H1 (cell line): ENCODE results near the gene EHD2. TPM values are rescaled to one million over a fixed set of nuclear protein-coding genes. Genes with fewer than 3 reads are reported as not detected.

Experiments
- ATF3 ChIP-seq: IDR thresholded peaks from 2 replicates; pipeline ENCODE4 v1.6.1; 2011; ENCODE audit warnings: low read depth, mild to moderate bottlenecking, low read length; ENCODE audit not compliant: insufficient read depth
- BACH1 ChIP-seq: IDR thresholded peaks from 2 replicates; pipeline ENCODE4 v1.6.1; 2012; ENCODE audit warnings: low read length, improper control_type of control experiment
- CTBP2 ChIP-seq: IDR thresholded peaks from 2 replicates; pipeline ENCODE4 v1.7.0; 2011; ENCODE audit warnings: borderline replicate concordance, mild to moderate bottlenecking, moderate library complexity, mixed read lengths, low read length; ENCODE audit not compliant: insufficient read depth, insufficient read length
- EZH2 ChIP-seq: fragments of 200-600 bp; sonication (generic); IDR thresholded peaks from 2 replicates; pipeline ENCODE4 v1.7.1; 2012; ENCODE audit warnings: low read depth, mild to moderate bottlenecking, moderate library complexity, low read length, inconsistent platforms; ENCODE audit not compliant: severe bottlenecking
- SP4 ChIP-seq: IDR thresholded peaks from 2 replicates; pipeline ENCODE4 v1.6.1; 2012; ENCODE audit warnings: low read length, inconsistent platforms
- SUZ12 ChIP-seq: fragments of 200-600 bp; sonication (generic); IDR thresholded peaks from 2 replicates; pipeline ENCODE4 v1.6.1; 2012; ENCODE audit warnings: mild to moderate bottlenecking, inconsistent platforms, low read length, moderate library complexity, mixed read lengths
- YY1 ChIP-seq: IDR thresholded peaks from 2 replicates; pipeline ENCODE4 v1.6.1; 2011; ENCODE audit warnings: low read depth, mild to moderate bottlenecking, low read length
- polyA plus RNA-seq, 7 experiments: library from polyadenylated mRNA; depleted of rRNA in 3 of 7; stranded (reverse) in 5 of 7; unstranded in 2 of 7; fragments of >200 nt in 5 of 7; fragments of 200-250 nt in 2 of 7; gene quantifications; 1 replicate in 5 of 7; 2 replicates in 1 of 7; 4 replicates in 1 of 7; pipeline versions ENCODE4 v1.2.1 to v1.2.3, GENCODE V29; 2011 to 2013; ENCODE audit warnings: missing spikeins in 2 of 7, mixed read lengths in 2 of 7
- total RNA-seq: library from RNA; stranded (reverse); fragmentation: NEBNext Ultra II Directional; extraction: Animal tissue kit (Norgen Biotek cat#: 25700); gene quantifications from 2 replicates; pipeline ENCODE4 v1.2.1, GENCODE V29; 2021
- TF ChIP-seq, protein P1 (sequence below): fragments of 300-600 bp; sonication (generic); IDR thresholded peaks from 2 replicates; pipeline ENCODE4 v1.7.1; 2012; ENCODE audit warnings: low read length, moderate library complexity, mild to moderate bottlenecking, inconsistent platforms; ENCODE audit not compliant: insufficient replicate concordance
- TF ChIP-seq, protein P2 (sequence below): IDR thresholded peaks from 2 replicates; pipeline ENCODE4 v1.6.1; 2012; ENCODE audit warnings: inconsistent platforms
- TF ChIP-seq, protein P3 (sequence below): IDR thresholded peaks from 2 replicates; pipeline ENCODE4 v1.6.1; 2012; ENCODE audit warnings: inconsistent platforms

EHD2 gene
- total and polyA plus RNA-seq, 2 of the 8 experiments (the other 6 are each of a cell fraction or from before 2014, with no cell fraction given), result 4.5 to 14.3 TPM

- TF ChIP-seq, protein P1, sequence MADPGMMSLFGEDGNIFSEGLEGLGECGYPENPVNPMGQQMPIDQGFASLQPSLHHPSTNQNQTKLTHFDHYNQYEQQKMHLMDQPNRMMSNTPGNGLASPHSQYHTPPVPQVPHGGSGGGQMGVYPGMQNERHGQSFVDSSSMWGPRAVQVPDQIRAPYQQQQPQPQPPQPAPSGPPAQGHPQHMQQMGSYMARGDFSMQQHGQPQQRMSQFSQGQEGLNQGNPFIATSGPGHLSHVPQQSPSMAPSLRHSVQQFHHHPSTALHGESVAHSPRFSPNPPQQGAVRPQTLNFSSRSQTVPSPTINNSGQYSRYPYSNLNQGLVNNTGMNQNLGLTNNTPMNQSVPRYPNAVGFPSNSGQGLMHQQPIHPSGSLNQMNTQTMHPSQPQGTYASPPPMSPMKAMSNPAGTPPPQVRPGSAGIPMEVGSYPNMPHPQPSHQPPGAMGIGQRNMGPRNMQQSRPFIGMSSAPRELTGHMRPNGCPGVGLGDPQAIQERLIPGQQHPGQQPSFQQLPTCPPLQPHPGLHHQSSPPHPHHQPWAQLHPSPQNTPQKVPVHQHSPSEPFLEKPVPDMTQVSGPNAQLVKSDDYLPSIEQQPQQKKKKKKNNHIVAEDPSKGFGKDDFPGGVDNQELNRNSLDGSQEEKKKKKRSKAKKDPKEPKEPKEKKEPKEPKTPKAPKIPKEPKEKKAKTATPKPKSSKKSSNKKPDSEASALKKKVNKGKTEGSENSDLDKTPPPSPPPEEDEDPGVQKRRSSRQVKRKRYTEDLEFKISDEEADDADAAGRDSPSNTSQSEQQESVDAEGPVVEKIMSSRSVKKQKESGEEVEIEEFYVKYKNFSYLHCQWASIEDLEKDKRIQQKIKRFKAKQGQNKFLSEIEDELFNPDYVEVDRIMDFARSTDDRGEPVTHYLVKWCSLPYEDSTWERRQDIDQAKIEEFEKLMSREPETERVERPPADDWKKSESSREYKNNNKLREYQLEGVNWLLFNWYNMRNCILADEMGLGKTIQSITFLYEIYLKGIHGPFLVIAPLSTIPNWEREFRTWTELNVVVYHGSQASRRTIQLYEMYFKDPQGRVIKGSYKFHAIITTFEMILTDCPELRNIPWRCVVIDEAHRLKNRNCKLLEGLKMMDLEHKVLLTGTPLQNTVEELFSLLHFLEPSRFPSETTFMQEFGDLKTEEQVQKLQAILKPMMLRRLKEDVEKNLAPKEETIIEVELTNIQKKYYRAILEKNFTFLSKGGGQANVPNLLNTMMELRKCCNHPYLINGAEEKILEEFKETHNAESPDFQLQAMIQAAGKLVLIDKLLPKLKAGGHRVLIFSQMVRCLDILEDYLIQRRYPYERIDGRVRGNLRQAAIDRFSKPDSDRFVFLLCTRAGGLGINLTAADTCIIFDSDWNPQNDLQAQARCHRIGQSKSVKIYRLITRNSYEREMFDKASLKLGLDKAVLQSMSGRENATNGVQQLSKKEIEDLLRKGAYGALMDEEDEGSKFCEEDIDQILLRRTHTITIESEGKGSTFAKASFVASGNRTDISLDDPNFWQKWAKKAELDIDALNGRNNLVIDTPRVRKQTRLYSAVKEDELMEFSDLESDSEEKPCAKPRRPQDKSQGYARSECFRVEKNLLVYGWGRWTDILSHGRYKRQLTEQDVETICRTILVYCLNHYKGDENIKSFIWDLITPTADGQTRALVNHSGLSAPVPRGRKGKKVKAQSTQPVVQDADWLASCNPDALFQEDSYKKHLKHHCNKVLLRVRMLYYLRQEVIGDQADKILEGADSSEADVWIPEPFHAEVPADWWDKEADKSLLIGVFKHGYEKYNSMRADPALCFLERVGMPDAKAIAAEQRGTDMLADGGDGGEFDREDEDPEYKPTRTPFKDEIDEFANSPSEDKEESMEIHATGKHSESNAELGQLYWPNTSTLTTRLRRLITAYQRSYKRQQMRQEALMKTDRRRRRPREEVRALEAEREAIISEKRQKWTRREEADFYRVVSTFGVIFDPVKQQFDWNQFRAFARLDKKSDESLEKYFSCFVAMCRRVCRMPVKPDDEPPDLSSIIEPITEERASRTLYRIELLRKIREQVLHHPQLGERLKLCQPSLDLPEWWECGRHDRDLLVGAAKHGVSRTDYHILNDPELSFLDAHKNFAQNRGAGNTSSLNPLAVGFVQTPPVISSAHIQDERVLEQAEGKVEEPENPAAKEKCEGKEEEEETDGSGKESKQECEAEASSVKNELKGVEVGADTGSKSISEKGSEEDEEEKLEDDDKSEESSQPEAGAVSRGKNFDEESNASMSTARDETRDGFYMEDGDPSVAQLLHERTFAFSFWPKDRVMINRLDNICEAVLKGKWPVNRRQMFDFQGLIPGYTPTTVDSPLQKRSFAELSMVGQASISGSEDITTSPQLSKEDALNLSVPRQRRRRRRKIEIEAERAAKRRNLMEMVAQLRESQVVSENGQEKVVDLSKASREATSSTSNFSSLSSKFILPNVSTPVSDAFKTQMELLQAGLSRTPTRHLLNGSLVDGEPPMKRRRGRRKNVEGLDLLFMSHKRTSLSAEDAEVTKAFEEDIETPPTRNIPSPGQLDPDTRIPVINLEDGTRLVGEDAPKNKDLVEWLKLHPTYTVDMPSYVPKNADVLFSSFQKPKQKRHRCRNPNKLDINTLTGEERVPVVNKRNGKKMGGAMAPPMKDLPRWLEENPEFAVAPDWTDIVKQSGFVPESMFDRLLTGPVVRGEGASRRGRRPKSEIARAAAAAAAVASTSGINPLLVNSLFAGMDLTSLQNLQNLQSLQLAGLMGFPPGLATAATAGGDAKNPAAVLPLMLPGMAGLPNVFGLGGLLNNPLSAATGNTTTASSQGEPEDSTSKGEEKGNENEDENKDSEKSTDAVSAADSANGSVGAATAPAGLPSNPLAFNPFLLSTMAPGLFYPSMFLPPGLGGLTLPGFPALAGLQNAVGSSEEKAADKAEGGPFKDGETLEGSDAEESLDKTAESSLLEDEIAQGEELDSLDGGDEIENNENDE, result no peak
- TF ChIP-seq SP4 (no peak), CTBP2 (no peak), SUZ12 (no peak), ATF3 (no peak), EZH2 (no peak), BACH1 (no peak), YY1 (no peak)
- TF ChIP-seq, protein P2, sequence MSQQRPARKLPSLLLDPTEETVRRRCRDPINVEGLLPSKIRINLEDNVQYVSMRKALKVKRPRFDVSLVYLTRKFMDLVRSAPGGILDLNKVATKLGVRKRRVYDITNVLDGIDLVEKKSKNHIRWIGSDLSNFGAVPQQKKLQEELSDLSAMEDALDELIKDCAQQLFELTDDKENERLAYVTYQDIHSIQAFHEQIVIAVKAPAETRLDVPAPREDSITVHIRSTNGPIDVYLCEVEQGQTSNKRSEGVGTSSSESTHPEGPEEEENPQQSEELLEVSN, result no peak
- TF ChIP-seq, protein P3, sequence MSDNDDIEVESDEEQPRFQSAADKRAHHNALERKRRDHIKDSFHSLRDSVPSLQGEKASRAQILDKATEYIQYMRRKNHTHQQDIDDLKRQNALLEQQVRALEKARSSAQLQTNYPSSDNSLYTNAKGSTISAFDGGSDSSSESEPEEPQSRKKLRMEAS, result no peak
These were observed 8.6 kb upstream of the EHD2 start (continued) for GRCh38 chr19:47704656-47705055.
